HL-60 (cell line): ENCODE measurements around the gene KIAA0825.

Experiments used
- DNase-seq, 2 experiments: peaks; one replicate each; pipeline ENCODE4 v3.0.0-alpha.2; 2010 to 2020; ENCODE audit warnings: low read depth in 1 of 2, low spot score in 1 of 2
- H3K27ac ChIP-seq: fragments of 250-450 bp; sonication (Bioruptor Pico); replicated peaks from 2 replicates; pipeline ENCODE4 v1.5.1; 2020; ENCODE audit warnings: mild to moderate bottlenecking, moderate library complexity
- H3K27me3 ChIP-seq: fragments of 250-450 bp; sonication (Bioruptor Pico); 2 replicates; pipeline ENCODE4 v1.5.1; 2021; ENCODE audit warnings: mild to moderate bottlenecking, moderate library complexity; ENCODE audit not compliant: insufficient read depth, poor library complexity, severe bottlenecking
- H3K4me3 ChIP-seq: replicated peaks from 2 replicates; pipeline ENCODE4 v1.5.1; 2011; ENCODE audit warnings: mild to moderate bottlenecking, control low read depth, low read length; ENCODE audit not compliant: insufficient read depth
- CTCF ChIP-seq: IDR thresholded peaks from one replicate; pipeline ENCODE4 v1.5.1; 2011; ENCODE audit warnings: low read length, control low read depth, inconsistent platforms; ENCODE audit not compliant: insufficient read depth
- GABPA ChIP-seq: IDR thresholded peaks from 2 replicates; pipeline ENCODE4 v1.6.1; 2012; ENCODE audit warnings: low read depth
- POLR2AphosphoS5 ChIP-seq: IDR thresholded peaks from 2 replicates; pipeline ENCODE4 v1.6.1; 2012; ENCODE audit warnings: low read depth
- REST ChIP-seq: IDR thresholded peaks from 2 replicates; pipeline ENCODE4 v1.6.1; 2012; ENCODE audit warnings: low read depth; ENCODE audit not compliant: insufficient replicate concordance
- SPI1 ChIP-seq: IDR thresholded peaks from 2 replicates; pipeline ENCODE4 v1.6.1; 2012; ENCODE audit warnings: low read depth, mild to moderate bottlenecking, borderline replicate concordance

The KIAA0825 gene

GRCh38 chr5:94538260-94538659 lies 80.1 kb downstream of the KIAA0825 start:
- DNase-seq, result no peak
- Histone ChIP-seq H3K4me3 (no peak overlapping the region), H3K27me3 (no peaks in the 10 kb centered on the region), H3K27ac (no peak overlapping the region)
- TF ChIP-seq POLR2AphosphoS5, result no peak
- TF ChIP-seq REST, result no peak
- no peak for TF ChIP-seq SPI1
- no peak for TF ChIP-seq CTCF
- no peak for TF ChIP-seq GABPA

GRCh38 chr5:94526706-94527105 lies 91.7 kb downstream of the KIAA0825 start:
- Histone ChIP-seq H3K27ac (no peak overlapping the region), H3K27me3 (no peaks in the 10 kb centered on the region), H3K4me3 (no peak overlapping the region)
- no peak for TF ChIP-seq SPI1
- no peak for TF ChIP-seq GABPA
- no peak for TF ChIP-seq POLR2AphosphoS5
- no peak for TF ChIP-seq CTCF
- TF ChIP-seq REST, result no peak
- DNase-seq, result no peak

- TF ChIP-seq CTCF, result peak; percentile 5
- TF ChIP-seq POLR2AphosphoS5, result no peak
- TF ChIP-seq GABPA, result no peak
- no peak overlapping the region for H3K27ac ChIP-seq
- peak in 1 of 2 experiments; percentile 7 for DNase-seq
Observed at GRCh38 chr5:94524841-94525697, 93.3 kb downstream of the KIAA0825 start.

More at GRCh38 chr5:94524841-94525697, 93.3 kb downstream of the KIAA0825 start:
- Histone ChIP-seq H3K4me3 (no peak overlapping the region), H3K27me3 (no peaks in the 10 kb centered on the region)
